Fibroblast of lung (primary cell): ENCODE data around the gene RIPPLY2. TPM values are rescaled to one million over a fixed set of nuclear protein-coding genes. Genes with fewer than 3 reads are reported as not detected.

Source experiments
- DNase-seq, 2 donors: peaks; one replicate each; pipeline versions ENCODE4 v3.0.0 to v3.0.0-alpha.2; 2010; ENCODE audit warnings: low read depth in 2 of 2
- H2AFZ ChIP-seq: 2 replicates; pipeline ENCODE4 v1.5.1; 2012; ENCODE audit warnings: low read length, control low read depth, inconsistent platforms
- H3K27ac ChIP-seq: 2 replicates; pipeline ENCODE4 v1.5.1; 2011; ENCODE audit warnings: low read length, control low read depth; ENCODE audit not compliant: insufficient read depth
- H3K27me3 ChIP-seq: 2 replicates; pipeline ENCODE4 v1.5.1; 2011; ENCODE audit warnings: mild to moderate bottlenecking, low read length; ENCODE audit not compliant: control insufficient read depth, insufficient read depth
- H3K36me3 ChIP-seq: 2 replicates; pipeline ENCODE4 v1.5.1; 2011; ENCODE audit warnings: low read length; ENCODE audit not compliant: control insufficient read depth, insufficient read depth
- H3K4me1 ChIP-seq: 2 replicates; pipeline ENCODE4 v1.5.1; 2011; ENCODE audit warnings: low read length; ENCODE audit not compliant: control insufficient read depth, insufficient read depth; ENCODE audit errors: extremely low read depth
- H3K4me2 ChIP-seq: 2 replicates; pipeline ENCODE4 v1.5.1; 2011; ENCODE audit warnings: low read length, control low read depth; ENCODE audit not compliant: insufficient read depth; ENCODE audit errors: extremely low read depth
- H3K4me3 ChIP-seq, 4 experiments: fragments of 200-600 bp in 1 of 4; sonication (generic) in 1 of 4; replicated peaks in 1 of 4; 2 replicates each; pipeline ENCODE4 v1.5.1; 2011 to 2016; ENCODE audit warnings: low read length in 4 of 4, low read depth in 3 of 4, mild to moderate bottlenecking in 3 of 4, control low read depth in 2 of 4, inconsistent platforms in 1 of 4, mixed read lengths in 1 of 4; ENCODE audit not compliant: insufficient read depth in 1 of 4; ENCODE audit errors: control extremely low read depth in 1 of 4
- H3K79me2 ChIP-seq: 2 replicates; pipeline ENCODE4 v1.5.1; 2012; ENCODE audit warnings: mild to moderate bottlenecking, low read length, inconsistent platforms; ENCODE audit not compliant: control insufficient read depth, insufficient read depth
- H3K9ac ChIP-seq: 2 replicates; pipeline ENCODE4 v1.5.1; 2011; ENCODE audit warnings: mild to moderate bottlenecking, low read length, control low read depth; ENCODE audit not compliant: insufficient read depth
- H3K9me3 ChIP-seq: 2 replicates; pipeline ENCODE4 v1.5.1; 2012; ENCODE audit warnings: low read depth, low read length; ENCODE audit not compliant: control insufficient read depth, insufficient read depth
- H4K20me1 ChIP-seq: 2 replicates; pipeline ENCODE4 v1.5.1; 2011; ENCODE audit warnings: low read length; ENCODE audit not compliant: control insufficient read depth, insufficient read depth; ENCODE audit errors: extremely low read depth
- CTCF ChIP-seq, 2 donors: IDR thresholded peaks in 1 of 2; conservative IDR thresholded peaks in 1 of 2; 1 replicate in 1 of 2; 2 replicates in 1 of 2; pipeline ENCODE4 v1.5.1; 2011 to 2012; ENCODE audit warnings: low read length in 2 of 2, control low read depth in 1 of 2, inconsistent platforms in 1 of 2, low read depth in 1 of 2, mild to moderate bottlenecking in 1 of 2
- EZH2 ChIP-seq: IDR thresholded peaks from 2 replicates; pipeline ENCODE4 v1.5.1; 2012; ENCODE audit warnings: low read length, control low read depth, mild to moderate bottlenecking; ENCODE audit errors: missing control alignments
- polyA plus RNA-seq, 2 donors: library from polyadenylated mRNA; depleted of rRNA in 1 of 2; stranded (reverse) in 1 of 2; unstranded in 1 of 2; fragments of >200 nt; gene quantifications; 2 replicates each; pipeline ENCODE4 v1.2.1, GENCODE V29; 2011 to 2012; ENCODE audit warnings: missing spikeins in 1 of 2
- total RNA-seq: library from RNA; depleted of rRNA; stranded (reverse); fragments of >200 nt; gene quantifications from 2 replicates; pipeline ENCODE4 v1.2.1, GENCODE V29; 2014

Gene RIPPLY2
- total and polyA plus RNA-seq, 2 donors (not counting 1 experiment from before 2014, with no cell fraction given): not detected

GRCh38 chr6:83883240-83883639 lies 30.1 kb downstream of the RIPPLY2 start:
- Histone ChIP-seq H3K27ac (no peak overlapping the region), H3K4me3 (no peak overlapping the region), H2AFZ (no peak overlapping the region), H4K20me1 (no peaks in the 10 kb centered on the region), H3K79me2 (no peaks in the 10 kb centered on the region), H3K9ac (no peak overlapping the region), H3K27me3 (no peaks in the 10 kb centered on the region), H3K4me1 (no peaks in the 10 kb centered on the region), H3K36me3 (no peaks in the 10 kb centered on the region), H3K4me2 (no peak overlapping the region), H3K9me3 (no peaks in the 10 kb centered on the region)
- no peak for DNase-seq
- TF ChIP-seq EZH2 (no peak), CTCF (conservative IDR thresholded peaks at IDR 0.05 in 1 of 2, IDR thresholded peaks at IDR 0.05 in 1 of 2; ENCODE audit: low read depth in 1 of 2, low read length in 2 of 2) (no peak)

- H3K4me3 ChIP-seq: no peak overlapping the region
- H4K20me1 ChIP-seq: no peaks in the 10 kb centered on the region
- H3K79me2 ChIP-seq: no peaks in the 10 kb centered on the region
- no peak overlapping the region for H3K9ac ChIP-seq
- TF ChIP-seq EZH2 (no peak), CTCF (conservative IDR thresholded peaks at IDR 0.05 in 1 of 2, IDR thresholded peaks at IDR 0.05 in 1 of 2; ENCODE audit: low read depth in 1 of 2, low read length in 2 of 2) (peak; percentile 24 to 59)
- peak; percentile 45 to 63 for DNase-seq
- H3K27ac ChIP-seq: no peak overlapping the region
- H3K4me2 ChIP-seq: no peak overlapping the region
- no peaks in the 10 kb centered on the region for H3K9me3 ChIP-seq
- H2AFZ ChIP-seq: no peak overlapping the region
- no peaks in the 10 kb centered on the region for H3K27me3 ChIP-seq
- no peaks in the 10 kb centered on the region for H3K4me1 ChIP-seq
- H3K36me3 ChIP-seq: no peaks in the 10 kb centered on the region
Observed at GRCh38 chr6:83884523-83884922, 31.4 kb downstream of the RIPPLY2 start.

- no peaks in the 10 kb centered on the region for H3K36me3 ChIP-seq
- no peak overlapping the region for H3K4me2 ChIP-seq
- no peaks in the 10 kb centered on the region for H4K20me1 ChIP-seq
- H3K79me2 ChIP-seq: no peaks in the 10 kb centered on the region
- no peak for DNase-seq
- TF ChIP-seq EZH2 (no peak), CTCF (conservative IDR thresholded peaks at IDR 0.05 in 1 of 2, IDR thresholded peaks at IDR 0.05 in 1 of 2; ENCODE audit: low read depth in 1 of 2, low read length in 2 of 2) (no peak)
- no peak overlapping the region for H2AFZ ChIP-seq
- no peaks in the 10 kb centered on the region for H3K9me3 ChIP-seq
- no peak overlapping the region for H3K4me3 ChIP-seq
- no peaks in the 10 kb centered on the region for H3K27me3 ChIP-seq
- no peak overlapping the region for H3K27ac ChIP-seq
- no peaks in the 10 kb centered on the region for H3K4me1 ChIP-seq
- H3K9ac ChIP-seq: no peak overlapping the region
Observed at GRCh38 chr6:83885984-83886383, 32.8 kb downstream of the RIPPLY2 start.
